Activated CD8-positive, alpha-beta memory T cell treated with anti-CD3 and anti-CD28 coated beads, Interleukin-2, amount 10 ng/mL, durations not matched to agents 7 days and 5 days (primary cell): ENCODE data around the gene KLHL21. TPM values are rescaled to one million over a fixed set of nuclear protein-coding genes. Genes with fewer than 3 reads are reported as not detected.
A peak's percentile ranks its signal among the peaks of the same experiment; 100 is the strongest.

Experiments used
- ATAC-seq: fragments of 150-1000 bp; cut with Tn5 transposase; one replicate; pipeline ENCODE4 v1.10.0; 2021; ENCODE audit warnings: moderate library complexity
- CTCF ChIA-PET: fragments of 350-600 bp; sonication (Branson Sonifier 250); formaldehyde crosslinking; loops from one replicate; lab custom pipeline; 2021; ENCODE audit warnings: antibody characterized with exemption; lab: Charles Lee
- DNase-seq: peaks from one replicate; pipeline ENCODE4 v3.0.0-alpha.2; 2020
- H3K27ac Mint-ChIP-seq: one replicate; pipeline ENCODE4 v1.8.0; 2021; ENCODE audit warnings: mild to moderate bottlenecking, mixed read lengths
- H3K27me3 Mint-ChIP-seq: one replicate; pipeline ENCODE4 v1.8.0; 2021; ENCODE audit warnings: mixed read lengths
- H3K36me3 Mint-ChIP-seq: one replicate; pipeline ENCODE4 v1.8.0; 2021; ENCODE audit warnings: mild to moderate bottlenecking, mixed read lengths
- H3K4me1 Mint-ChIP-seq: one replicate; pipeline ENCODE4 v1.8.0; 2021; ENCODE audit warnings: mixed read lengths
- H3K4me3 Mint-ChIP-seq: one replicate; pipeline ENCODE4 v1.8.0; 2021; ENCODE audit warnings: mild to moderate bottlenecking, moderate library complexity, mixed read lengths
- H3K9me3 Mint-ChIP-seq: one replicate; pipeline ENCODE4 v1.8.0; 2022; ENCODE audit warnings: low read depth, mixed read lengths
- total RNA-seq, 2 experiments: library from RNA; stranded (reverse); gene quantifications; one replicate each; pipeline ENCODE4 v1.2.3, GENCODE V29; 2021

The KLHL21 gene
- total RNA-seq, 2 experiments from 2014 or later, result 23.9 to 28.2 TPM

- DNase-seq (no peak), ATAC-seq (no peak)
- CTCF ChIA-PET, result interaction anchor here (1.1 kb wide), 1 partner anchor 37 kb away, joined by 5 read pairs; the partner anchor contains the start of genes NOL9 and TAS1R1
- H3K27ac Mint-ChIP-seq, result no peak overlapping the region
- peaks cover 30% of the 10 kb centered on the region for H3K4me1 Mint-ChIP-seq
- H3K4me3 Mint-ChIP-seq, result no peak overlapping the region
- H3K27me3 Mint-ChIP-seq, result no peaks in the 10 kb centered on the region
- peaks cover 14% of the 10 kb centered on the region for H3K36me3 Mint-ChIP-seq
- no peaks in the 10 kb centered on the region for H3K9me3 Mint-ChIP-seq
Observed at GRCh38 chr1:6591644-6592043, 11.0 kb downstream of the KLHL21 start.

- Mint-ChIP-seq H3K36me3 (peaks cover 11% of the 10 kb centered on the region), H3K27ac (peak overlapping the region; percentile 56), H3K9me3 (no peaks in the 10 kb centered on the region), H3K27me3 (no peaks in the 10 kb centered on the region), H3K4me1 (peaks cover 30% of the 10 kb centered on the region), H3K4me3 (no peak overlapping the region)
- CTCF ChIA-PET, result interaction anchor here (1.1 kb wide), 1 partner anchor 37 kb away, joined by 5 read pairs; the partner anchor contains the start of genes NOL9 and TAS1R1
- peak; percentile 16 for ATAC-seq
- DNase-seq, result no peak
Observed at GRCh38 chr1:6591222-6591621, 11.4 kb downstream of the KLHL21 start.

DNA sequence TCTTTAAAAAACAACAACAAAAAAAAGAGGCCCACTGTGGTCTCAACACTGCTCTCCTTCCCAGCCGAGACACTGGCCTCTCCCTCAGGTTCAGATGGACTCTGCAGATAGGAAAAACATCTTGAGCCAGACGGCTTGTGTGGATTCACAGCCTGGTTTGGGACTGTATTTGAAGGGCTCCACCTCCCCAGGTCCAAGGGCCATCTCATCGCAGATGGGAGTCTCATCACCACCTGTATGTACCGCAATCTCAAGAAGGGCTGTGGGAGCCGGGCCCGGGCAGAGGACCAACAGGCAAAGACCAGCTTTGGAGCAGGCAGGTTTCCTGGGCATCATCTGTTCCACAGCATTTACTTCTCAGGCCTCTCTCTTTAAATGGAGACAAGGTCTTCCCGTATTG lies 12.6 kb downstream of the KLHL21 start:
- CTCF ChIA-PET, result no interaction called here

DNA sequence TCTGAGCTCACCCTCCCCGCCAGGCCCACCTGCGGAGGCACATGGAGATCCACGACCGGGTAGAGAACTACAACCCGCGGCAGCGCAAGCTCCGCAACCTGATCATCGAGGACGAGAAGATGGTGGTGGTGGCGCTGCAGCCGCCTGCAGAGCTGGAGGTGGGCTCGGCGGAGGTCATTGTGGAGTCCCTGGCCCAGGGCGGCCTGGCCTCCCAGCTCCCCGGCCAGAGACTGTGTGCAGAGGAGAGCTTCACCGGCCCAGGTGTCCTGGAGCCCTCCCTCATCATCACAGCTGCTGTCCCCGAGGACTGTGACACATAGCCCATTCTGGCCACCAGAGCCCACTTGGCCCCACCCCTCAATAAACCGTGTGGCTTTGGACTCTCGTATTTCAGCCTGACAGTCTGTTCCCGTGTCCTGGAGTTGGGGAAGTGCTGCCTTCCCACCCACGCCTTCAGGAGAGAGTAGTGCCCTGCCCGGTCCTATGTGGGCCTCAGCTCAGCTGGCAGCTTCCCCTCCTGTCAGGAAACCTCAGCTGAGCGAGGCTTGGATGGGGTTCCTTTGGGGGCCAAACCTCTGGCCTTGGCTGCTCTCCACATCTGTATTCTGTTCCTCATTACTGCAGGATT lies 13.7 kb downstream of the KLHL21 start:
- CTCF ChIA-PET, result no interaction called here
- no peak for ATAC-seq
- peaks cover 29% of the 10 kb centered on the region for H3K4me1 Mint-ChIP-seq
- peak overlapping the region; percentile 2 for H3K27ac Mint-ChIP-seq
- no peaks in the 10 kb centered on the region for H3K27me3 Mint-ChIP-seq
- DNase-seq, result no peak
- H3K9me3 Mint-ChIP-seq, result no peaks in the 10 kb centered on the region
- H3K36me3 Mint-ChIP-seq, result peaks cover 6% of the 10 kb centered on the region
- H3K4me3 Mint-ChIP-seq, result no peak overlapping the region

More for the DNA sequence above, 12.6 kb downstream of the KLHL21 start:
- Mint-ChIP-seq H3K36me3 (peaks cover 10% of the 10 kb centered on the region), H3K4me3 (no peak overlapping the region), H3K27ac (no peak overlapping the region), H3K9me3 (no peaks in the 10 kb centered on the region), H3K4me1 (peaks cover 30% of the 10 kb centered on the region), H3K27me3 (no peaks in the 10 kb centered on the region)
- ATAC-seq (no peak), DNase-seq (no peak)

GRCh38 chr1:6588128-6588892 lies 14.4 kb downstream of the KLHL21 start:
- CTCF ChIA-PET, result interaction anchor here (1.0 to 1.3 kb wide), 2 partner anchors 15 to 100 kb away, joined by 3 read pairs; partner anchors contain the start of gene KLHL21
- Mint-ChIP-seq H3K4me3 (no peak overlapping the region), H3K27me3 (no peaks in the 10 kb centered on the region), H3K4me1 (peaks cover 27% of the 10 kb centered on the region), H3K9me3 (no peaks in the 10 kb centered on the region), H3K36me3 (peaks cover 6% of the 10 kb centered on the region), H3K27ac (peak overlapping the region; percentile 33)
- ATAC-seq, result no peak
- no peak for DNase-seq

DNA sequence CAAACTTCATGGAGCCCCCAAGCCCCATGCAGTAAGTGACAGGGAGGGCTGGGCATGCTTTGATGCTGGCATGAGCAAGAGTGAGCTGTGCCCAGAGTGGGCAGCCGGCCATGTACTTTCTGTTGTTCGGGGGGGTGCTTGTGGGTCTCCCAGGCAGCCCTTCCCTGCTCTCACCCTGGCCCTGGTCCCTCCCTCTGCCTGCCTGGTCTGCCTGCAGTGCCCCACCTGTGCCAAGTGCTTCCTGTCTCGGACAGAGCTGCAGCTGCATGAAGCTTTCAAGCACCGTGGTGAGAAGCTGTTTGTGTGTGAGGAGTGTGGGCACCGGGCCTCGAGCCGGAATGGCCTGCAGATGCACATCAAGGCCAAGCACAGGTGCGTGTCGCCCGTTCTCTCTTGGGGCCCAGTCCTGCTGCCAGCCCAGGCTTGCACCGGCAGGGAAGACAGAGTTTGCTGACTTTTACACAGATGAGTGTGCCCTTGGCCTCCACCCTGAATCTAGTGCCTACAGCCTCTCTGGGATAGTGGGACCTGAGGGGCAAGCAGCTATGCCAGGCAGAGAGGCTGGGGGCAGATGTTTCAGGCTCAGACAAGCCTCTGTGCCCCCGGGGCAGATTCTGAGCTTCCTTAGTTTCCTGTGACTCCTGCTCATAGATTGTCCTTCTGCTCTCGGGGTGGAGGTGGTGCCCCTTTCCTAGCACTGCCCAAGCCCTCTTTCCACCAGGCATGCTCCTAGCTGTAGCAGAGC lies 15.2 kb downstream of the KLHL21 start:
- H3K27me3 Mint-ChIP-seq, result no peaks in the 10 kb centered on the region
- ATAC-seq, result no peak
- H3K27ac Mint-ChIP-seq, result peak overlapping the region; percentile 33
- H3K9me3 Mint-ChIP-seq, result no peaks in the 10 kb centered on the region
- peaks cover 3% of the 10 kb centered on the region for H3K36me3 Mint-ChIP-seq
- no peak for DNase-seq
- no peak overlapping the region for H3K4me3 Mint-ChIP-seq
- H3K4me1 Mint-ChIP-seq, result peaks cover 20% of the 10 kb centered on the region
- CTCF ChIA-PET, result interaction anchor here (1.0 to 1.3 kb wide), 3 partner anchors 16 to 99 kb away, joined by 3 read pairs; partner anchors contain the start of gene KLHL21

- peaks cover 20% of the 10 kb centered on the region for H3K4me1 Mint-ChIP-seq
Observed at GRCh38 chr1:6586404-6586816, 16.3 kb downstream of the KLHL21 start.

DNA sequence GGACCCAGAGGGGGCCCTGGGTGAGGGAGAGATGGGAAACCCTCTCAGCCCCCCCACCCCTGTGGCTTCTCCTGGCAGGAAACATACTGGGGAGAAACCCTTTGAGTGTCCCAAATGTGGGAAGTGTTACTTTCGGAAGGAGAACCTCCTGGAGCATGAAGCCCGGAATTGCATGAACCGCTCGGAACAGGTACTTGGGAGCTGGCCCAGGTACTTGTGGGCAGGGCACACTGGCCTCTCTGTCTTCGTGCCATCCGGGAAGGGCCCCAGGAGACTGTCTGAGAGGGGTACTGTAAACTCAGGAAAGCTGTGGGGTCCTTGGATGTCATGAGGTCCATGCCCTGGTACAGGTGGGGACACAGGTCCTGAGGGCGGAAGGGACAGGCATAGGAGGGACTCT lies 16.8 kb downstream of the KLHL21 start:
- no peaks in the 10 kb centered on the region for H3K9me3 Mint-ChIP-seq
- no peak for ATAC-seq
- H3K27ac Mint-ChIP-seq, result no peak overlapping the region
- CTCF ChIA-PET, result no interaction called here
- no peaks in the 10 kb centered on the region for H3K27me3 Mint-ChIP-seq
- peaks cover 18% of the 10 kb centered on the region for H3K4me1 Mint-ChIP-seq
- H3K4me3 Mint-ChIP-seq, result no peak overlapping the region
- no peak for DNase-seq
- H3K36me3 Mint-ChIP-seq, result peaks cover 3% of the 10 kb centered on the region

More at GRCh38 chr1:6586404-6586816, 16.3 kb downstream of the KLHL21 start:
- no peak overlapping the region for H3K4me3 Mint-ChIP-seq
- DNase-seq (no peak), ATAC-seq (no peak)
- no peak overlapping the region for H3K27ac Mint-ChIP-seq
- CTCF ChIA-PET, result no interaction called here
- no peaks in the 10 kb centered on the region for H3K9me3 Mint-ChIP-seq
- H3K36me3 Mint-ChIP-seq, result peaks cover 3% of the 10 kb centered on the region
- no peaks in the 10 kb centered on the region for H3K27me3 Mint-ChIP-seq

DNA sequence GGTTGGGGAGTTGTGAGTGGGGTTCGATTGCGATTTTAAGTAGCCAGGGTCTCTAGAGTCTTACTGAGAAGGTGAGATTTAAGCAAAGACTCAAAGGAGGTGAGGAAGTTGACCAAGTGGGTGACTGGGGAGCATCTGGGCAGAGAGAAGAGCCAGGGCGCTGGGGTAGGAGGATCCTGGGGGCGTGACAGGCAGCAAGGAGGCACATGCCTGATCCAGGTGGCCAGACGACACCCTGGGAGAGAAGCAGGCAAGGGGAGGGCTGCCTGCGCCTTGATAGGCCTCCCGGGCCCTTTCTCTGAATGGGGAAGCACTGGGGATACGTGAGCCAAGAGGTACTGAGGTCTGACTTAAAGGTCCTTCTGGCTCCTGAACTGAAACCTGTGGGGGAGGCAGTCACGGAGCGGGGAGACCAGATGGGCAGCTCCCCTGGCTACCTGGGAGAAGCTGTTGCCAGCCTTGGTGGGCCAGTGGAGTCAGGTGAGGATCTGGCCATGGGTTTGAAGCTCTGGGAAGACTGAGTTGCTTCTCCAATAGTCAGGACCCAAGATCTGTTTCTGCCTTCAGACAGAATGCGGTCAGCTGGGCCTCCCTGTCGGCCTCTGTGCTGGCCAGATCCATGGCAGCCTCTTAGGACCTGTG lies 17.5 kb downstream of the KLHL21 start:
- DNase-seq, result no peak
- H3K9me3 Mint-ChIP-seq, result no peaks in the 10 kb centered on the region
- H3K27ac Mint-ChIP-seq, result peak overlapping the region; percentile 3
- H3K4me1 Mint-ChIP-seq, result peaks cover 24% of the 10 kb centered on the region
- CTCF ChIA-PET, result no interaction called here
- H3K27me3 Mint-ChIP-seq, result no peaks in the 10 kb centered on the region
- ATAC-seq, result no peak
- H3K4me3 Mint-ChIP-seq, result no peak overlapping the region
- peaks cover 3% of the 10 kb centered on the region for H3K36me3 Mint-ChIP-seq

DNA sequence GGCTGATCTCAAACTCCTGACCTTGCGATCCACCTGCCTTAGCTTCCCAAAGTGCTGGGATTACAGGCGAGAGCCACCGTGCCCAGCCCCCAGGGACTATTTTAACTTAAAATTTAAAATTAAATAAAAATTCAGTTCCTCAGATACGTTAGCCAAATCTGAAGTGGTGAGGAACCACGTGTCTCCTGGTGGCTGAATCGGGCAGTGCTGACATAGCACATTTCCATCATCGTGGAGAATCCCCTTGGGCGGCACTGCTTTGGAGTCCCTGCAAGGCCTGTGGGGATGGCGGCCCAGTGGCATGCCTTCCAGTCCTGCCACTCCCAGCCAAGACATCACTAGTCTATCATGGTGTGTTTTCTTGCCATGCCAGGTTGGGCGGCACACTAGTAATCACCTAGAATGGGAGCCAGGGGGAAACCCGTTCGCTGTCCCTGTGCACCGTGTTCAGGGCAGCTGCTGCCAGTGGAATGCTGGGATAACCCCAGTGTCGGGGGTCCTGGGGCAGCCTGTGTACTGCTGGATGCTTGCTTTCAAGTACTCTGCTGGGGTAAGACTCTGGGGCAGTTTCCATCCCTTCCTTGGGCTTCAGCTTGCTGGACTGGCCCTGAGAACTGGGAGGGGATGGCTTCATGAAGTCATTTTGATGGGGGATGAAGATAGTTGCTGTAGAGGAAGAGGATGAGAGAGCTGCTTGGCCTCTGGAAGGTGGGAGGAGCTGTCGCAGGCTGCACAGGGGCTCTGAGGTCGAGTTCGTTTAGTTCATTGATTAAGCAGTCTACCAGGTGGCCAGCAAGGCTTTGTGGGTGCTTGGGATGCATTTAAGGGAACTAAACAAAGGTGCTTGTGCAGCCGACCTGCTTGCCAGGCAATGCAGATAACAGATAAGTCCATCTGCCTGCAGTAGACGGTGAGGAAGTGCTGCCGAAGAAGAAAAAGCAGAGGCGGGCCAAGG lies 18.3 kb downstream of the KLHL21 start:
- peaks cover 27% of the 10 kb centered on the region for H3K4me1 Mint-ChIP-seq

DNA sequence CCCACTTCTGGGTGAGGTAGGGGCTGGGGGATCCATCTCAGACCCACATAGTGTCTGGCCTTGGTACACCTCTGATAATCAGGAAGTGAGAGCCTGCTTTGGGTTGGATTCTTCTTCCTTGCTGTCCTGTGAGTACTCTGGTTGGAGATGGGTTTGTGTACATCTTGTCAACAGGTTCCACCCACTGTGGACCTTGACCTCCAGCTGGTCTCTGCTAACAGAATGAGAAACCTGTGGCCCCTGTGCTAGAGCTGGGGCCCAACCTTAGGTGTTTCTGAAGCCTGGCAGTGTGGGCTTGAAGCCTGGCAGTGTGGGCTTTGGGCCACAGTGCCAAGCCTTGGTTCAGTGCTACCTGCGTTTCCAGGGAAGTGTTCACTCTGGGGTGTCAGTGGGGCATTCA lies 20.3 kb downstream of the KLHL21 start:
- Mint-ChIP-seq H3K4me3 (no peak overlapping the region), H3K4me1 (peaks cover 32% of the 10 kb centered on the region), H3K36me3 (no peaks in the 10 kb centered on the region), H3K27me3 (no peaks in the 10 kb centered on the region), H3K9me3 (no peaks in the 10 kb centered on the region), H3K27ac (peak overlapping the region; percentile 53)
- CTCF ChIA-PET, result interaction anchor here (1.1 to 1.6 kb wide), 3 partner anchors 18 to 29 kb away, joined by 3 read pairs; no protein-coding TSS in a partner anchor
- no peak for DNase-seq
- no peak for ATAC-seq

More for the DNA sequence above, 18.3 kb downstream of the KLHL21 start:
- Mint-ChIP-seq H3K36me3 (peaks cover 2% of the 10 kb centered on the region), H3K4me3 (no peak overlapping the region), H3K27ac (peak overlapping the region; percentile 3), H3K9me3 (no peaks in the 10 kb centered on the region), H3K27me3 (no peaks in the 10 kb centered on the region)
- ATAC-seq (no peak), DNase-seq (no peak)
- CTCF ChIA-PET, result interaction anchor here (0.7 kb wide), 1 partner anchor 1083 kb away, joined by 3 read pairs; no protein-coding TSS in a partner anchor
